Measurements from ENCODE around the gene PPA1.

PPA1 gene

DNA sequence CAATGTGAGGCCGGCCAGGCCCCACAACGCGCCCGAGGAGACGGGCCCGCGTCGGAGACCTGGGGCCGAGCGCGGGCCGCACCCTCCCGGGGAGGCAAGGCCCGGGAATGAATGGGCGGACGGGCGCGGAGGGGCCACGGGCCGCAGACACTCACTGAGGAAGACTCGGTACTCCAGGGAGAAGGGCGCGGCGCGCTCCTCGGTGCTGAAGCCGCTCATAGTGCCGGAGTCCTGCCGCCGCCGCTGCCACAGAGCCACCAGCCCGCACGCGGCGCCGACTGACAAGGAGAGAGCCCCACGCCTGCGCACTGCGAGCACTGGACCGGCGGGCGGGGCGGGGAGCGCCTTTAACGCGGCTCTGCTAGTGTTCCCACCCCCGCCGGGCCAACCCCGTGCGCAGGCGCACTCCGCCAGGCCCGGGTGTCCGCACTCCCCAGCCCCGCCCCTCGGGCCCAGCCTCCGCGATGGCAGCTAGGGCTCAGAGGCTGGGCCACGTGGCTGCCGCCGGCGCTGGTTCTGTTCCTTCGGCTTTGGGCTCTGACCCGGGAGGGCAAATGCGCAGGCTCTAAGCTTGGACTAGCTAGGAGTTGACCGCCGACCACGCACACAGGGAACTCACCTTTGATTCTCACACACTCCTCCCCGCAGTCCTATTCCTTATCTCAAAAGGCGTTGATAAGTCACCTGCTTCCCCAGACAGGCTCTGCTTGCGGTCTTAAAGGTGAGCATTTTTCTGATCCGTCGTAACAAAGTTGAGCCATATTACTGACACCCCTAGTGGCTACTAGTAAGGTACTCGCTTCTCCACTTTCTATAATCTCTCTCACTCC, at the start of gene PPA1:
PPA1 (minus strand) TSS at position 321 of the 830 bp plus-strand sequence; CDS start at position 219, 102 bp downstream.
- peak within 1 kb of the TSS; percentile 74 for H3K4me3 ChIP-seq (ENCODE audit: control insufficient read depth, low read depth, low read length)
- TF ChIP-seq, protein P1, sequence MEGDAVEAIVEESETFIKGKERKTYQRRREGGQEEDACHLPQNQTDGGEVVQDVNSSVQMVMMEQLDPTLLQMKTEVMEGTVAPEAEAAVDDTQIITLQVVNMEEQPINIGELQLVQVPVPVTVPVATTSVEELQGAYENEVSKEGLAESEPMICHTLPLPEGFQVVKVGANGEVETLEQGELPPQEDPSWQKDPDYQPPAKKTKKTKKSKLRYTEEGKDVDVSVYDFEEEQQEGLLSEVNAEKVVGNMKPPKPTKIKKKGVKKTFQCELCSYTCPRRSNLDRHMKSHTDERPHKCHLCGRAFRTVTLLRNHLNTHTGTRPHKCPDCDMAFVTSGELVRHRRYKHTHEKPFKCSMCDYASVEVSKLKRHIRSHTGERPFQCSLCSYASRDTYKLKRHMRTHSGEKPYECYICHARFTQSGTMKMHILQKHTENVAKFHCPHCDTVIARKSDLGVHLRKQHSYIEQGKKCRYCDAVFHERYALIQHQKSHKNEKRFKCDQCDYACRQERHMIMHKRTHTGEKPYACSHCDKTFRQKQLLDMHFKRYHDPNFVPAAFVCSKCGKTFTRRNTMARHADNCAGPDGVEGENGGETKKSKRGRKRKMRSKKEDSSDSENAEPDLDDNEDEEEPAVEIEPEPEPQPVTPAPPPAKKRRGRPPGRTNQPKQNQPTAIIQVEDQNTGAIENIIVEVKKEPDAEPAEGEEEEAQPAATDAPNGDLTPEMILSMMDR (conservative IDR thresholded peaks at IDR 0.05; ENCODE audit: control insufficient read depth, insufficient read depth, low read depth, low read length) = no peak
- DNase-seq (ENCODE audit: low read depth) = peak; percentile 91

- H3K4me3 ChIP-seq (ENCODE audit: control insufficient read depth, low read depth, low read length) = no peak overlapping the region
- TF ChIP-seq, protein P1 (conservative IDR thresholded peaks at IDR 0.05; ENCODE audit: control insufficient read depth, insufficient read depth, low read depth, low read length) = no peak
- DNase-seq (ENCODE audit: low read depth) = no peak
Observed at GRCh38 chr10:70281609-70282008, 48.4 kb upstream of the PPA1 start.

- no peak for DNase-seq (ENCODE audit: low read depth)
- H3K4me3 ChIP-seq (ENCODE audit: control insufficient read depth, low read depth, low read length) = no peak overlapping the region
- TF ChIP-seq, protein P1 (conservative IDR thresholded peaks at IDR 0.05; ENCODE audit: control insufficient read depth, insufficient read depth, low read depth, low read length) = no peak
Observed at GRCh38 chr10:70280099-70280498, 46.9 kb upstream of the PPA1 start.

DNA sequence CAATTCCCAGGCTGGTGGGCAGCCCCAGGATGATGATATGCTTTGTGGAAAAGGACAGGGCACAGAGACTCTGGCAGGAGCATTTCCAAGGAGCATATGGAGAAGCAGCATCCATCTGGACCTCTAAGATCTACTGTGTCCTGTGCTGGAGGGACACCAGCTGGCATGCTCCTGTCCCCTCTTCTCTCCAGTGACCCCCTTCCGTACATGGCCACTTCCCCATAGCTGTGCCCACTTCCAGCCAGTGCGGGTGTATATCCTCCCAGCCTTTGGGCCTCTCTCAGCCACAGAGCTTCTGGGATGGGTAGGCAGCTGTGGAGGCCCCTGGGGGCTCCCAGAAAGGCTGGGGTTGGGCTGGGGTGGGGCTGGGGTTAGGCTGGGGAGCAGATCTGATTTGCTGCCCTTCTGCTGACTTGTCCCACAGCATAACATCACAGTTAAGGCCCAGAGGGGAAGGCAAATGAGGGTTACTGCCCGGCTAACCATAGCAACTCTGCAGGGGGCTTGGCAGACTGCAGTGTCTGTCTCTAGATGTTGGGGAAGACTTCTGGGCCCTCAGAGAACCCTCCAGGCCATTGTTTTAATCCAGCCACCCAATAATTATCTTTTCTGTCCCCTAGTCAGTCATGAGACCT, 44.3 kb upstream of the PPA1 start:
- no peak overlapping the region for H3K4me3 ChIP-seq (ENCODE audit: control insufficient read depth, low read depth, low read length)
- TF ChIP-seq, protein P1 (conservative IDR thresholded peaks at IDR 0.05; ENCODE audit: control insufficient read depth, insufficient read depth, low read depth, low read length) = no peak
- no peak for DNase-seq (ENCODE audit: low read depth)

DNA sequence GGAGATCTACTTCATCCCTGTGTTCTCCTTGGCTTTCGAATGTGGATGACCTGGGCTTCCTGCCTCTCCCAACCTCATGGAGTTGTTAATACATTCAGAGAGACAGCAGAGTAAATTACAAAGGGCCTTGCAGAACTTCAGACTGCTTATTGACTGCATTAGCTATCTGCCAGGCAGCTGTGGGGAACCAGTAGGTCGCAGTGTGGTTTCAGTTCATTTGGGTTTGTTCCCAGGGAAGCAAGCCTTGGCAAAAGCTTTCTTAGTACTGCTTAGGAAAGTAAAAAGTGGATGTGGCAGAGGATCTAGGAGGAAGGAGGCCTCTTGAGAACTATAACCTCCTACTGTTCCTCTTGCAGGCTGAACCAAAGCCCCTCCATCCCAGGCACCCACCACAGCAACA, 41.4 kb upstream of the PPA1 start:
- no peak overlapping the region for H3K4me3 ChIP-seq (ENCODE audit: control insufficient read depth, low read depth, low read length)
- TF ChIP-seq, protein P1 (conservative IDR thresholded peaks at IDR 0.05; ENCODE audit: control insufficient read depth, insufficient read depth, low read depth, low read length) = peak; percentile 20
- peak; percentile 81 for DNase-seq (ENCODE audit: low read depth)

DNA sequence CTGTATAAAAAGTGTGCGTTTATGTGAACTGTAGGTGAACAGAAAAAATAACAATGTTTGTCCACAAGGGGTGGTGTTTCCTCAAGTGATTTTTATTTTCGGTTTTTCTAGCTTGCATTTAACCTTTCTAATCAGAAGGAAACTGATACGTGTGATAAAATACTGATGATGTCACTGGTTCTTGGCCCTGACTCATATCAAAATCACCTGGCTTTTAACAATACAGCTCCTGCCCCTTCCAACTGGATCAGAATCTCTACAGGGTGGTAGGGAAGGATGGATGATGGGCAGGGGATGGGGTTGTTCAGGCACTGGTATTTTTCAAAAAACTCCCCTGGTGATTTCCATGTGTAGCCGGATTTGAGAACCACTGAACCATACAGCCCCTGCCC, 39.7 kb upstream of the PPA1 start:
- H3K4me3 ChIP-seq (ENCODE audit: control insufficient read depth, low read depth, low read length) = no peak overlapping the region
- TF ChIP-seq, protein P1 (conservative IDR thresholded peaks at IDR 0.05; ENCODE audit: control insufficient read depth, insufficient read depth, low read depth, low read length) = peak; percentile 60
- peak; percentile 50 for DNase-seq (ENCODE audit: low read depth)

All from fibroblast of mammary gland (primary cell).